Osteocyte (in vitro differentiated cells): ENCODE data around the gene ACAP2. TPM values are rescaled to one million over a fixed set of nuclear protein-coding genes. Genes with fewer than 3 reads are reported as not detected.

Experiments
- DNase-seq: peaks from one replicate; pipeline ENCODE4 v3.0.0; 2021; ENCODE audit warnings: mixed read lengths; ENCODE audit not compliant: unreplicated experiment; ENCODE audit errors: extremely low spot score
- H3K27ac Mint-ChIP-seq: one replicate; pipeline ENCODE4 v1.8.0; 2021; ENCODE audit warnings: mild to moderate bottlenecking, mixed read lengths; ENCODE audit not compliant: unreplicated experiment
- H3K27me3 Mint-ChIP-seq: one replicate; pipeline ENCODE4 v1.8.0; 2021; ENCODE audit warnings: mixed read lengths; ENCODE audit not compliant: unreplicated experiment
- H3K36me3 Mint-ChIP-seq: one replicate; pipeline ENCODE4 v1.8.0; 2021; ENCODE audit warnings: mixed read lengths; ENCODE audit not compliant: unreplicated experiment
- H3K4me1 Mint-ChIP-seq: one replicate; pipeline ENCODE4 v1.8.0; 2021; ENCODE audit warnings: mixed read lengths; ENCODE audit not compliant: unreplicated experiment
- H3K4me3 Mint-ChIP-seq: one replicate; pipeline ENCODE4 v1.8.0; 2021; ENCODE audit warnings: mild to moderate bottlenecking, moderate library complexity, mixed read lengths; ENCODE audit not compliant: unreplicated experiment
- H3K9me3 Mint-ChIP-seq: one replicate; pipeline ENCODE4 v1.8.0; 2021; ENCODE audit warnings: mixed read lengths; ENCODE audit not compliant: unreplicated experiment
- CTCF ChIP-seq: fragments of 200-600 bp; sonication (generic); IDR thresholded peaks from 2 replicates; pipeline ENCODE4 v1.5.0; 2021; ENCODE audit warnings: antibody characterized with exemption, mild to moderate bottlenecking, moderate library complexity
- total RNA-seq: library from RNA; stranded (reverse); gene quantifications from 2 replicates; pipeline ENCODE4 v1.2.1, GENCODE V29; 2021

ACAP2 gene
- total RNA-seq, 1 donor from 2014 or later: 55.1 TPM

- Mint-ChIP-seq H3K27ac (peak overlapping the region; percentile 60), H3K27me3 (no peaks in the 10 kb centered on the region), H3K4me1 (peaks cover 39% of the 10 kb centered on the region), H3K36me3 (no peaks in the 10 kb centered on the region), H3K4me3 (peak overlapping the region; percentile 67), H3K9me3 (no peaks in the 10 kb centered on the region)
- peak; percentile 78 for TF ChIP-seq CTCF
- peak; percentile 96 for DNase-seq
These were observed 183.1 kb downstream of the ACAP2 start for GRCh38 chr3:195259475-195260279.

- no peak for DNase-seq
- peaks cover 45% of the 10 kb centered on the region for H3K4me1 Mint-ChIP-seq
- no peak for TF ChIP-seq CTCF
- H3K27me3 Mint-ChIP-seq: no peaks in the 10 kb centered on the region
- no peaks in the 10 kb centered on the region for H3K36me3 Mint-ChIP-seq
- peak overlapping the region; percentile 67 for H3K4me3 Mint-ChIP-seq
- no peaks in the 10 kb centered on the region for H3K9me3 Mint-ChIP-seq
- peak overlapping the region; percentile 27 for H3K27ac Mint-ChIP-seq
These were observed 183.7 kb downstream of the ACAP2 start for GRCh38 chr3:195259154-195259474.

- Mint-ChIP-seq H3K27ac (peak overlapping the region; percentile 27), H3K4me1 (peaks cover 49% of the 10 kb centered on the region), H3K36me3 (no peaks in the 10 kb centered on the region), H3K9me3 (no peaks in the 10 kb centered on the region), H3K27me3 (no peaks in the 10 kb centered on the region), H3K4me3 (peak overlapping the region; percentile 22)
- no peak for TF ChIP-seq CTCF
- peak; percentile 57 for DNase-seq
These were observed 184.2 kb downstream of the ACAP2 start for GRCh38 chr3:195258449-195259153.

- Mint-ChIP-seq H3K27me3 (no peaks in the 10 kb centered on the region), H3K4me1 (peaks cover 56% of the 10 kb centered on the region), H3K27ac (peak overlapping the region; percentile 34), H3K9me3 (no peaks in the 10 kb centered on the region), H3K36me3 (no peaks in the 10 kb centered on the region), H3K4me3 (no peak overlapping the region)
- peak; percentile 76 for DNase-seq
- TF ChIP-seq CTCF: no peak
These were observed 185.1 kb downstream of the ACAP2 start for GRCh38 chr3:195257454-195258448.
